Measurements from ENCODE around the gene OPRD1. TPM values are rescaled to one million over a fixed set of nuclear protein-coding genes. Genes with fewer than 3 reads are reported as not detected.
"Not testable (repeated sequence)": the region's sequence is repeated elsewhere in the genome, so short reads cannot be mapped to it uniquely, and the experiment has no call there.

Gene OPRD1
- total and polyA plus RNA-seq, 4 donors = 0.28 to 1.4 (median 0.66) TPM

- H3K4me3 ChIP-seq (ENCODE audit: low read depth, low read length) = no peak overlapping the region
- no peaks in the 10 kb centered on the region for H3K27me3 ChIP-seq (ENCODE audit: control insufficient read depth, insufficient read depth, low read length)
- H3K9me3 ChIP-seq (ENCODE audit: control insufficient read depth, insufficient read depth, low read length) = no peaks in the 10 kb centered on the region
- WGBS (ENCODE audit: insufficient coverage) = 91% methylated on average over 4 of the region's 6 CpGs
- no peak for DNase-seq (ENCODE audit: low read depth in 4 of 6, low spot score in 6 of 6)
- H3K36me3 ChIP-seq (ENCODE audit: control insufficient read depth, insufficient read depth, low read length) = peaks cover 4% of the 10 kb centered on the region
- H3K4me1 ChIP-seq (ENCODE audit: control insufficient read depth, insufficient read depth, low read length) = peaks cover 7% of the 10 kb centered on the region
- H3K27ac ChIP-seq (ENCODE audit: low read depth, low read length) = no peak overlapping the region
Observed at GRCh38 chr1:28779751-28780408, 32.1 kb upstream of the OPRD1 start.

- DNase-seq (ENCODE audit: low read depth in 4 of 6, low spot score in 6 of 6) = no peak
- 81% methylated on average over 2 of the region's 11 CpGs for WGBS (ENCODE audit: insufficient coverage)
- Histone ChIP-seq H3K36me3 (ENCODE audit: control insufficient read depth, insufficient read depth, low read length) (no peaks in the 10 kb centered on the region), H3K4me1 (ENCODE audit: control insufficient read depth, insufficient read depth, low read length) (peaks cover 4% of the 10 kb centered on the region), H3K9me3 (ENCODE audit: control insufficient read depth, insufficient read depth, low read length) (no peaks in the 10 kb centered on the region), H3K27ac (ENCODE audit: low read depth, low read length) (no peak overlapping the region), H3K4me3 (ENCODE audit: low read depth, low read length) (no peak overlapping the region), H3K27me3 (ENCODE audit: control insufficient read depth, insufficient read depth, low read length) (no peaks in the 10 kb centered on the region)
Observed at GRCh38 chr1:28781305-28781704, 30.7 kb upstream of the OPRD1 start.

DNA sequence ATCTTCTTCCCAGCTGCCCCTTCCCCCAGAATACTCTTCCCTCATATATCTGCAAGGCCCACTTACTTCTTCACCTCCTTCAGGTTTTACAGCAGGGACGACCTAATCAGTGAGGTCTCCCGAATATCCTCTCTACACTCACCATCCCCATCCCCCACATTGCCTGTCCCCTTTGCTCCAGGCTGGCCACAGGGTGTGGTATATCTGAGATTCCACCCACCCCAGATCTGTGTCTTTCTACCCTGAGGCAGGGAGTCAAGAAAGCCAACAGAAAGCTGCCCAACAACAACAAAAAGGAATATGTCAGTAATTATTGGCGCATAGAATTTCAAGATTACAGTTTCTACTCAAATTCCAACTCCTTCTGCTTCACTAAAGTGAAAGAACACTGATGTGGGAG is 30.0 kb upstream of the OPRD1 start:
- Histone ChIP-seq H3K4me1 (ENCODE audit: control insufficient read depth, insufficient read depth, low read length) (peaks cover 4% of the 10 kb centered on the region), H3K27ac (ENCODE audit: low read depth, low read length) (no peak overlapping the region), H3K27me3 (ENCODE audit: control insufficient read depth, insufficient read depth, low read length) (no peaks in the 10 kb centered on the region), H3K36me3 (ENCODE audit: control insufficient read depth, insufficient read depth, low read length) (no peaks in the 10 kb centered on the region), H3K9me3 (ENCODE audit: control insufficient read depth, insufficient read depth, low read length) (no peaks in the 10 kb centered on the region), H3K4me3 (ENCODE audit: low read depth, low read length) (no peak overlapping the region)
- DNase-seq (ENCODE audit: low read depth in 4 of 6, low spot score in 6 of 6) = no peak
- WGBS (ENCODE audit: insufficient coverage) = 65% methylated on average over 2 of the region's 3 CpGs

- WGBS (ENCODE audit: insufficient coverage) = no CpG with 5 or more reads among the region's 2 CpGs
- DNase-seq (ENCODE audit: low read depth in 4 of 6, low spot score in 6 of 6) = no peak
- no peaks in the 10 kb centered on the region for H3K9me3 ChIP-seq (ENCODE audit: control insufficient read depth, insufficient read depth, low read length)
- H3K27ac ChIP-seq (ENCODE audit: low read depth, low read length) = no peak overlapping the region
- no peaks in the 10 kb centered on the region for H3K36me3 ChIP-seq (ENCODE audit: control insufficient read depth, insufficient read depth, low read length)
- peaks cover 4% of the 10 kb centered on the region for H3K4me1 ChIP-seq (ENCODE audit: control insufficient read depth, insufficient read depth, low read length)
- no peaks in the 10 kb centered on the region for H3K27me3 ChIP-seq (ENCODE audit: control insufficient read depth, insufficient read depth, low read length)
- no peak overlapping the region for H3K4me3 ChIP-seq (ENCODE audit: low read depth, low read length)
Observed at GRCh38 chr1:28783363-28783762, 28.6 kb upstream of the OPRD1 start.

- H3K27me3 ChIP-seq (ENCODE audit: control insufficient read depth, insufficient read depth, low read length) = no peaks in the 10 kb centered on the region
- no peaks in the 10 kb centered on the region for H3K9me3 ChIP-seq (ENCODE audit: control insufficient read depth, insufficient read depth, low read length)
- no peak overlapping the region for H3K4me3 ChIP-seq (ENCODE audit: low read depth, low read length)
- DNase-seq (ENCODE audit: low read depth in 4 of 6, low spot score in 6 of 6) = no peak
- H3K36me3 ChIP-seq (ENCODE audit: control insufficient read depth, insufficient read depth, low read length) = no peaks in the 10 kb centered on the region
- no peak overlapping the region for H3K27ac ChIP-seq (ENCODE audit: low read depth, low read length)
- peaks cover 4% of the 10 kb centered on the region for H3K4me1 ChIP-seq (ENCODE audit: control insufficient read depth, insufficient read depth, low read length)
- 91% methylated on average over 9 of the region's 9 CpGs for WGBS (ENCODE audit: insufficient coverage)
Observed at GRCh38 chr1:28789412-28789811, 22.6 kb upstream of the OPRD1 start.

- H3K9me3 ChIP-seq (ENCODE audit: control insufficient read depth, insufficient read depth, low read length) = no peaks in the 10 kb centered on the region
- no peaks in the 10 kb centered on the region for H3K27me3 ChIP-seq (ENCODE audit: control insufficient read depth, insufficient read depth, low read length)
- 70% methylated on average over 5 of the region's 6 CpGs for WGBS (ENCODE audit: insufficient coverage)
- DNase-seq (ENCODE audit: low read depth in 4 of 6, low spot score in 6 of 6) = no peak
- no peak overlapping the region for H3K27ac ChIP-seq (ENCODE audit: low read depth, low read length)
- no peak overlapping the region for H3K4me3 ChIP-seq (ENCODE audit: low read depth, low read length)
- peaks cover 4% of the 10 kb centered on the region for H3K4me1 ChIP-seq (ENCODE audit: control insufficient read depth, insufficient read depth, low read length)
- H3K36me3 ChIP-seq (ENCODE audit: control insufficient read depth, insufficient read depth, low read length) = no peaks in the 10 kb centered on the region
Observed at GRCh38 chr1:28789816-28790215, 22.2 kb upstream of the OPRD1 start.

GRCh38 chr1:28790377-28791035 is 21.5 kb upstream of the OPRD1 start:
- DNase-seq (ENCODE audit: low read depth in 4 of 6, low spot score in 6 of 6) = no peak
- Histone ChIP-seq H3K36me3 (ENCODE audit: control insufficient read depth, insufficient read depth, low read length) (no peaks in the 10 kb centered on the region), H3K4me3 (ENCODE audit: low read depth, low read length) (no peak overlapping the region), H3K27ac (ENCODE audit: low read depth, low read length) (no peak overlapping the region), H3K9me3 (ENCODE audit: control insufficient read depth, insufficient read depth, low read length) (no peaks in the 10 kb centered on the region), H3K4me1 (ENCODE audit: control insufficient read depth, insufficient read depth, low read length) (peaks cover under 1% of the 10 kb centered on the region), H3K27me3 (ENCODE audit: control insufficient read depth, insufficient read depth, low read length) (no peaks in the 10 kb centered on the region)
- WGBS (ENCODE audit: insufficient coverage) = 69% methylated on average over 11 of the region's 12 CpGs

DNA sequence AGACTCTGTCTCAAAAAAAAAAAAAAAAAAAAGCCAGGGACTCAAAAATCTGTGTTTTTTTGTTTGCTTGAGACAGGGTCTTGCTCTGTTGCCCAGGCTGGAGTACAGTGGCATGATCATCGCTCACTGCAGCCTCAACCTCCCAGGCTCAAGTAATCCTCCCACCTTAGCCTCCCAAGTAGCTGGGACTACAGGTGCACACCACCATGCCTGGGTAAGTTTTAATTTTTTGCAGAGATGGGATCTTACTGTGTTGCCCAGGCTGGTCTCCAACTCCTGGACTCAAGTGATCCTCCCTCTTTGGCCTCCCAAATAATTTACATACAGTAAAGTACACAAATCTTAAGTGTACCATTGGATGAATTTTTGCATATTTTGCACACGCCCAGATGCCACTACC is 20.0 kb upstream of the OPRD1 start:
- H3K4me3 ChIP-seq (ENCODE audit: low read depth, low read length); H3K27ac ChIP-seq (ENCODE audit: low read depth, low read length); DNase-seq (ENCODE audit: low read depth in 4 of 6, low spot score in 6 of 6); H3K27me3 ChIP-seq (ENCODE audit: control insufficient read depth, insufficient read depth, low read length); H3K4me1 ChIP-seq (ENCODE audit: control insufficient read depth, insufficient read depth, low read length); H3K9me3 ChIP-seq (ENCODE audit: control insufficient read depth, insufficient read depth, low read length); H3K36me3 ChIP-seq (ENCODE audit: control insufficient read depth, insufficient read depth, low read length): not testable (repeated sequence)
- WGBS (ENCODE audit: insufficient coverage) = 78% methylated on average over 1 of the region's 2 CpGs

GRCh38 chr1:28792644-28793121 is 19.3 kb upstream of the OPRD1 start:
- Histone ChIP-seq H3K36me3 (ENCODE audit: control insufficient read depth, insufficient read depth, low read length) (no peaks in the 10 kb centered on the region), H3K4me3 (ENCODE audit: low read depth, low read length) (no peak overlapping the region), H3K9me3 (ENCODE audit: control insufficient read depth, insufficient read depth, low read length) (no peaks in the 10 kb centered on the region), H3K27ac (ENCODE audit: low read depth, low read length) (no peak overlapping the region), H3K4me1 (ENCODE audit: control insufficient read depth, insufficient read depth, low read length) (no peaks in the 10 kb centered on the region), H3K27me3 (ENCODE audit: control insufficient read depth, insufficient read depth, low read length) (no peaks in the 10 kb centered on the region)
- no peak for DNase-seq (ENCODE audit: low read depth in 4 of 6, low spot score in 6 of 6)
- no CpG with 5 or more reads among the region's 1 CpG for WGBS (ENCODE audit: insufficient coverage)

DNA sequence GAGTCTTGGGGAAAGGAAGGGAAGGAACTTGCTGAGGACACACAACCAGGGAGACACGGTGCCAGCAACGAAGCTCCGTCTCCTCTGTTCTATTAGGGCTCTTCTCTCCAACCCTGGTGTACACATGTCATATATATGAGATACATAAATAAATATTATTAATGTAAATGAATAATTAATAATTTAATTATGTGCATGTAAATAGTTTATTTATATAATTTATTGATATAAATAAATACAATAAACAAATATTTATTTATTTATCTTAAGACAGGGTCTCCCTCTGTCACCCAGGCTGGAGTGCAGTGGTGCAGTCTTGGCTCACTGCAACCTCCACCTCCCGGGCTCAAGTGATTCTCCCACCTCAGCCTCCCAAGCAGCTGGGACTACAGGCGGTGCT is 17.4 kb upstream of the OPRD1 start:
- H3K9me3 ChIP-seq (ENCODE audit: control insufficient read depth, insufficient read depth, low read length); H3K4me3 ChIP-seq (ENCODE audit: low read depth, low read length); H3K27ac ChIP-seq (ENCODE audit: low read depth, low read length); H3K36me3 ChIP-seq (ENCODE audit: control insufficient read depth, insufficient read depth, low read length); H3K4me1 ChIP-seq (ENCODE audit: control insufficient read depth, insufficient read depth, low read length); H3K27me3 ChIP-seq (ENCODE audit: control insufficient read depth, insufficient read depth, low read length); DNase-seq (ENCODE audit: low read depth in 4 of 6, low spot score in 6 of 6): not testable (repeated sequence)
- WGBS (ENCODE audit: insufficient coverage) = no CpG with 5 or more reads among the region's 5 CpGs
